Activated CD8-positive, alpha-beta memory T cell treated with anti-CD3 and anti-CD28 coated beads, Interleukin-2, amount 50 U/mL, for 48 hours (primary cell): ENCODE data around the gene PHLDB1.
"Not testable (repeated sequence)": the region's sequence is repeated elsewhere in the genome, so short reads cannot be mapped to it uniquely, and the experiment has no call there.

Source experiments
- DNase-seq: peaks from one replicate; pipeline ENCODE4 v3.0.0-alpha.2; 2020

Gene PHLDB1

DNA sequence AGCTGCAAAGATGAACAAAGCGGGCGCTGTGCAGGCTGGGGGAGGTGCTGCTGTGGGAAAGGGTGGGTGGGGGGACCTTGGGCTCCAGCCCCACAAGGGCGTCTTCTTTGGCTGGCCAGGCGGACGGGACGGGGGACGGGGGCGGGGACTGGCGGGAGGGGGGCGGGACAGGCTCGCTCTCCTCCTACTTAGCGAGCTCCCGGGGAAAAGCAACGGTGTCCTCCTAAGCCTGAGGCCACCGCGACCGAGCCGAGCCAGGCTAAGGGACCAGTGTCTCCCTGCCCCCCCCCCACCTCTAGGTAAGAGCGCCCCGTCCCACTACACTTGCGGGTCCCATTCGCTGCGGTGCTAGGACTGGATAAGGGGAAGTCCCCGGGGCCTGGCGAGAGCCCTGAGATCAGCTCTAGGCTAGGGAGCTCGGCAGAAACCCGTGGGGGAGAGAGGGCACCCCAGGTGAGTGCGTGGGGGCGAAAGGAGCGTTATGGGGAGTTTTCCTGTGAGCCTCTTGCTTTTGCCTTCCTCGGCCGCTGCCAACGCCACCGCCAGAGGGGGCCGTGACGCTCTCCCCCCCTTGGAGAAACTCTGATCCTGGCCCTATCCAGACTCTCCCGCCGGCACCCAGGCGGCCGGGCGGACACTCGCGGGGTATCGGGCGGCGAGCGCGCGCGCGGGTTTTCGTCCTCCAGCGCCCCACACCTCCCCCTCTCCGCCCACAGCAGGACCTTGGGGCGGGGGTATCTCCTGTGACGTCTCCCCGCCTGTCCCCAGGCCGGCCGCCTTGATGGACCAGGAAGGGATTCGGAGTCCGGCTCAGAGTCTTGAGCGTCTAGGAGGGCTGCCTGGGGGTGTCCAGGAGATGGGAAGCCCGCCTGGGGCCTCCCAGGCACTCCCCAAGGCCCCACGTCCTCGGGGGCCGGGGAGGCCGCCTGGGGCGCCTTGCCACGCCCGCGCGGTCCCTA is at the start of gene PHLDB1:
PHLDB1 (plus strand) TSS at position 215 of the 959 bp plus-strand sequence. CDS start 6,222 bp downstream, outside the sequence.
- DNase-seq: peak; percentile 75

DNA sequence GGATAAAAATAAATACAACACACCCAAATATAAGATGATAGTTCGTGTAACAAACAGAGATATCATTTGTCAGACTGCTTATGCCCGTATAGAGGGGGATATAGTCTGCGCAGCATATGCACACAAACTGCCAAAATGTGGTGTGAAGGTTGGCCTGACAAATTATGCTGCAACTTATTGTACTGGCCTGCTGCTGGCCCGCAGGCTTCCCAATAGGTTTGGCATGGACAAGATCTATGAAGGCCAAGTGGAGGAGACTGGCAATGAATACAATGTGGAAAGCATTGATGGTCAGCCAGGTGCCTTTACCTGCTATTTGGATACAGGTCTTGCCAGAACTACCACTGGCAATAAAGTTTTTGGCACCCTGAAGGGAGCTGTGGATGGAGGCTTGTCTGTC is 46.6 kb upstream of the PHLDB1 start:
- no peak for DNase-seq

DNA sequence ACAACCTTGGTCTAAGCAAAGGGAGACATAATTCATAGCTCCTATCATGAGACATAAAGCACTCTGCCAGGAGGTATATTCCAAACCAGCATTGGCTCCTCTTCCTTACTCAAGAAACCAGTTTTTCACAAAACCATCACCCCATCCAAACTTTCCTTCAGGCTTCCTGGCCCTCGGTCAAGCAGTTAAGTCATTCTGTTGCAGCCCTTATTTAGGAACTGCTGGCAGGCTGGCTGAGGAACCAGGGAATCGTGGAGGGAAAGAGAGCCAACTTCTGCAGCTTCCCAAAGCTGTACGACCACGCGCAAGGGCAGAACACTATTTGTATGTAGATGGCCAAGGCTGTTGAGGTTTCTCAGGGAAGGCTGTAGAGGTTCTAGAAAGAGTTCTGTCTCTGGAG is 42.4 kb upstream of the PHLDB1 start:
- no peak for DNase-seq

DNA sequence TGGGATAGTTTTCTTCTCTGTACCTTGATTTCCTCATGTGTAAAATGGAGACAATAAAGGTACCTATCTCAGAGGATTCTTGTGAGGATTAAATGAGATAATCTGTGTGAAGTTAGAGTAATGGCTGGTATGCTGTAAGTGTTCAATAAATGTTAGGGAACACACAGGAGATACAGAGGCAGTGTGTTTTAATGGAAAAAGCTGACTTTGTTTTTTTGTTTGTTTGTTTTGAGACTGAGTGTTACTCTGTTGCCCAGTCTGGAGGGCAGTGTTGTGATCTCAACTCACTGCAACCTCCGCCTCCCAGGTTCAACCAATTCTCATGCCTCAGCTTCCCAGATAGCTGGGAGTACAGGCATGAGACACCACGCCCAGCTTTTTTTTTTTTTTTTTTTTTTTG is 37.7 kb upstream of the PHLDB1 start:
- no peak for DNase-seq

DNA sequence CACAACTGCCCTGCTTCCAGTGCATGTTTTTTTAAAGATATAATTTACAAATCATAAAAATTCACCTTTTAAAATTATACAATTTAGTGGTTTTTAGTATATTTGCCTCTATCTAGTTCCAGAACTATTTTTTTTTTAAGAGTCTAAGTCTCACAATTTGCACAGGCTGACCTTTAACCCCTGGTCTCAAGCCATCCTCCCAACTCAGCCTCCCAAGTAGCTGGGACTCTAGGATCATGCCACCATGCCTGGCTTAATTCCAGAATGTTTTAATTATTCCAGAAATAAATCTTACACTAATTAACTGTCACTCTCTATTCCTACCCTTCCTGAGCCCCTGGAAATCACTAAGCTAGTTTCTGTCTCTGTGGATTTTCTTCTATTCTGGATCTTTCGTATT is 36.6 kb upstream of the PHLDB1 start:
- DNase-seq: no peak

GRCh38 chr11:118571701-118572060 is 35.7 kb upstream of the PHLDB1 start:
- not testable (repeated sequence) for DNase-seq

DNA sequence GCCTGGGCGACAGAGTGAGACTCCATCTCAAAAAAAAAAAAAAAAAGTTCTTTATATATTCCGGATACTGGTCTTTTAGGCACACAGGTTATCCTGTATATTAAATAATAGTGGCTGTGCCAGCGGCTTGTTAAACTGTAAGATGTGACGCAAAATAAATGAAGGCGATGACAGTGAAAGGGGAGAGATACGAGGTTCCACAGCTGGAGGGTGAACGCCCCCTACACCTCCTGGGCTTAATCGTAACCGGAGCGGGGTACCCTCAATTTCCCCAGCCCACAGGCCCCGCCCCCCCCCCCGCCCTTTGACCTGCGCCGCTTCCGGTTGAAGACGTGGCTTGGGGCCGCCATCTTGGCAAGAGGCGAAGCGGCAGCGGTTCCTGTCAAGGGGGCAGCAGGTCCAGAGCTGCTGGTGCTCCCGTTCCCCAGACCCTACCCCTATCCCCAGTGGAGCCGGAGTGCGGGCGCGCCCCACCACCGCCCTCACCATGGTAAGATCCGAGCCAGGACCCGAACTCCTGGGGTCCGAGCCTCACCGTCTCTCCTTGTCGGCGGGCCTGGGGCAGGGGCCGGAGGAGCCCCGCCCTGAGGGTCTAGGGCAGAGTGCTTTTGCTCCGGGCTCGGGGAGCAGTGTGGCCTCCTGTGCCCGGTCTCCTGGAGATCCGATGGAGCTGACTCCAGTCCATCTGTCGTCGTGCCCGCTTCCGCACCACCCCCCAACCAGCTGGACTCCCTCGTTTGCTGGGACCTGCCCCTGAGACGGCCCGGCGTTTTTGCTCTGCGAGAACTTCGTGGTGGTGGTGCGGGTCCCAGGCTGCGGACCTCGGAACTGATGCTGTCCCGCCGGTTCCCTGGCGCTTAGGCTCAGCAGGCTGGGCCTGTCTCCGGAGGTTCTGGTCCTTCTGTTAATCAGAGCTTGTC is 35.1 kb upstream of the PHLDB1 start, which contains the start of gene ARCN1:
ARCN1 (plus strand) TSS at position 349 of the 920 bp plus-strand sequence; CDS start at position 488, 139 bp downstream.
- DNase-seq: peak; percentile 86

DNA sequence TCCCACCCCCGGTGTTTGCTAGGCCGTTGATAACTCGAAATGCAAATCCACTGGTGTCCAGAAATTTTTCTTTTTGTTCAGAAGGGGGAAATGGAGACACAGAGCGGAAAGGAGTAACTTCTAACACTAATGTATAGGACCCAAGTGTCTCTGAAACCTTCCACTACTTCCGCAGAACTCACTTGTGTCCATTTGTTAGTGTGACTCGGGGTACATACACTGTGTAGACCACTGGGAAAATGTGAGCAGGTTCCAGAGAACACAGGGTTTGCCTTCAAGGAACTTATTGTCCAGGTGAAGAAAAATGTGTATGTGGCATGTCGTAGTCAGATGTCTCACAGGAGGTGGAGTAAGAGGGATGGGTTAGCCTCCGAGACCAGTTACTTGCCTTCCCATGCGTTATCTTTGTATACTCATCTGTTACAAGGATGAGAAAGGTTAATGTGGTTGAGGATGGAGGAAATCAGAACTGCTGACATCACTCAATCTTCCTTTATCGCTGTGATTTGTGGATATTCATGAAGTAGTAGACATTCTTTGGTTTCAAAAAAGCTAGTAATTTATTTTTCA is 34.3 kb upstream of the PHLDB1 start:
- no peak for DNase-seq

- DNase-seq: no peak
These were observed 32.8 kb upstream of the PHLDB1 start for GRCh38 chr11:118574636-118575035.

DNA sequence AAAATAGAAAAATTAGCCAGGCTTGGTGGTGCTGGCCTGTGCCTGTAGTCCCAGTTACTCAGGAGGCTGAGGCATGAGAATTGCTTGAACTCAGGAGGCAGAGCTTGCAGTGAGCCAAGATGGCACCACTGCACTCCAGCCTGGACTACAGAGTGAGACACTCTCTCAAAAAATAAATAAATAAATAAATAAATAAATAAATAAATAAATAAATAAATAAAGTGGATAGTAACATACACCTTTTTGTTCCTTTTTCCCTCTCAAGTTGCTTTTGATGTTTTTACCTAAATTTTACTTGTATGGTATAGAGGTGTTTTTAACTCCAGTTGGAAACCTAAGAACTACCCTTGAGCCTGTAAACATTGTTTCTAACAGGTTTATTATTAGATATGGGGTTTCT is 29.4 kb upstream of the PHLDB1 start:
- DNase-seq: not testable (repeated sequence)

GRCh38 chr11:118581057-118581456 is 26.4 kb upstream of the PHLDB1 start:
- DNase-seq: no peak

DNA sequence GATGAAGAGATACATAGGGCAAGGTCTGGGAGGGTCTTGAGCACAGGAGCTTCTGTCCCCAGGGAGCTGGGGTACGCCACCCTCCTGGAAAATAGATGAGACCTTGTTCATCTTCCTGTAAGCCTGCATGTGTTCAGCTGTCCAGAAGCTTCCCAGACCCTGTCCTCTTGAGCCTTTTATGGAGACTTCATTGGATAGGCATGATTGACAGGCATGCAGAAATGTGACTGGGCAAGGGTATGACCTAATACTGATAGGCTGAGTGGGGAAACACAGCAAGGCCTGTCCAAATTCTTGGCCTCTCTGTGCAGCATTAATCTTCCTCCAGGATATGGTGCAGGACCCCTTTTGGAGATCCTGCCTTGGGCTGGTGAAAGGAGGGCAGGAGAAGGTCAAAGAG is 19.5 kb upstream of the PHLDB1 start:
- DNase-seq: no peak

GRCh38 chr11:118592616-118593367 is 14.6 kb upstream of the PHLDB1 start:
- no peak for DNase-seq

DNA sequence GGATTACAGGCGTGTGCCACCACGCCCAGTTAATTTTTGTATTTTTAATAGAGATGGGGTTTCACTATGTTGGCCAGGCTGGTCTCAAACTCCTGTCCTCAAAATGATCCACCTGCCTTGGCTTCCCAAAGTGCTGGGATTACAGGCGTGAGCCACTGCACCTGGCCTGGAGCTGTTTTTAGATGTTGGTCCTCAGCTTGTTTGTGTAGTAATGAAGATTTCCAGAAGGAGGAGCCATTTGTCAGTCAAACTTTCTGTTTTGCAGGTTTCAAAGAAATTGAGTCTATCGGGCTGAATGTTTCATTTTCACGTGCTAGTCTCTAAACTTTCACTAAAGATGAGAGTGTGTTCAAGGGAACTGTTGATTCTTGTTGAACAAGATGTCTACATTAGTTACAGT is 12.4 kb upstream of the PHLDB1 start:
- DNase-seq: not testable (repeated sequence)

DNA sequence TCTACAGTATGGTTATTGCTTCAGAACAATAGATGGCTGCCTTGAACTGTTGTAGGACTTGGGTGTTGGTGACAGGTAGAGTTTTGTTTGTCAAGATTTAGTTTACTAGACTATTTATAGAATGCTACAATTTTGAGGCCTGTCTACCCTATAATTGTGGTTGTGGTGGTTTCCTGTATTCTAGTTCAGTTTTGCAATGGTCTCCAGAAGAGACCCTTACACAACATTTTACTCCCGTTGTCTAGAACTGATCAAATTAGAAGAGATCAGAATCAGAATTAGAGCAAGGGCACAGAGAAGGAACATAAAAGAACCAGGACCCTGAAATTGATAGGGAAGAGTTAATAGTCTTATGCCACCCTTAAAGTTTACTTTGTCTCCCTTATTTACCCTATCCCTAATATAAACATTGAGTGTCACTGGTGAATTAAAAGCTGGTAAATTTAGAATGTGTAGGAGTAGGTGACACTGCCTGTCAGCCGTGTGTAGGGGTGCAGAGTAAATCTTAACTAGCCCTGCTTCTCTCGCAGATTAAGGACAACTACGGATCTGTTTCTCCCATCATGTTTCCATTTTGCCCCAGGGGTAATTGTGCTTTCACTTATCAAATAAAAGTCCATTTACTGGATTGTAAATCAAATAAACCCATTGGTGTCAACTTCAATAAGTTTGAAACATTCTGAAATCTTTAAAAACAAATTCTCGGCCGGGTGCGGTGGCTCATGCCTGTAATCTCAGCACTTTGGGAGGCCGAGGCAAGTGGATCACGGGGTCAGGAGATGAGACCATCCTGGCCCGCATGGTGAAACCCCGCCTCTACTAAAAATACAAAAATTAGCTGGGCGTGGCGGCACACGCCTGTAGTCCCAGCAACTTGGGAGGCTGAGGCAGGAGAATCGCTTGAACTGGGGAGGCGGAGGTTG is 10.9 kb upstream of the PHLDB1 start:
- DNase-seq: no peak

GRCh38 chr11:118597556-118597955 is 9.9 kb upstream of the PHLDB1 start:
- no peak for DNase-seq

- no peak for DNase-seq
These were observed 5.1 kb upstream of the PHLDB1 start for GRCh38 chr11:118602331-118602730.

DNA sequence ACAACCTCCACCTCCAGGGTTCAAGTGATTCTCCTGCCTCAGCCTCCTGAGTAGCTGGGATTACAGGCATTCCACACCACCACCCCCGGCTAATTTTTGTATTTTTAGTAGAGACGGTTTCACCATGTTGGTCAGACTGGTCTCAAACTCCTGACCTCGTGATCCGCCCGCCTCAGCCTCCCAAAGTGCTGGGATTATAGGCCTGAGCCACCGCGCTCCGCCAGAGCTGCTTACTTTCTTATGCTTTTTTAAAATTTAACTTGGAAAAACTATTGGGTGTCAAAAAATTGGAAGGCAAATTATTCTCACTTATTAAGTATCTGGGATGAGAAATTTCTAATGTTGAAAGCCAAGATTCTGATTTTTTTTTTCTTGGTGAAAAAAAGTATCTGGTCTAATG is 3.7 kb upstream of the PHLDB1 start:
- DNase-seq: not testable (repeated sequence)

GRCh38 chr11:118604566-118604965 is 2.8 kb upstream of the PHLDB1 start:
- DNase-seq: peak; percentile 13

GRCh38 chr11:118605116-118605867 is 2.1 kb upstream of the PHLDB1 start:
- peak; percentile 41 for DNase-seq
